ENCODE results near the gene GALNT11.

GALNT11 gene

GRCh38 chr7:152127229-152127628 lies 101.8 kb downstream of the GALNT11 start:
- H3K4me1 ChIP-seq: no peaks in the 10 kb centered on the region
- no peaks in the 10 kb centered on the region for H3K9me3 ChIP-seq
- DNase-seq (ENCODE audit: low spot score in 2 of 2): no peak
- H3K27me3 ChIP-seq (ENCODE audit: low read depth): no peaks in the 10 kb centered on the region
- in situ Hi-C loops (cut with MboI; ENCODE audit: low sequenced_read_pairs): no loop called here
- peaks cover 27% of the 10 kb centered on the region for H3K36me3 ChIP-seq (replicated peaks)
- H3K4me3 ChIP-seq: no peak overlapping the region

GRCh38 chr7:152128252-152128651 lies 102.8 kb downstream of the GALNT11 start:
- H3K36me3 ChIP-seq (replicated peaks): peaks cover 23% of the 10 kb centered on the region

DNA sequence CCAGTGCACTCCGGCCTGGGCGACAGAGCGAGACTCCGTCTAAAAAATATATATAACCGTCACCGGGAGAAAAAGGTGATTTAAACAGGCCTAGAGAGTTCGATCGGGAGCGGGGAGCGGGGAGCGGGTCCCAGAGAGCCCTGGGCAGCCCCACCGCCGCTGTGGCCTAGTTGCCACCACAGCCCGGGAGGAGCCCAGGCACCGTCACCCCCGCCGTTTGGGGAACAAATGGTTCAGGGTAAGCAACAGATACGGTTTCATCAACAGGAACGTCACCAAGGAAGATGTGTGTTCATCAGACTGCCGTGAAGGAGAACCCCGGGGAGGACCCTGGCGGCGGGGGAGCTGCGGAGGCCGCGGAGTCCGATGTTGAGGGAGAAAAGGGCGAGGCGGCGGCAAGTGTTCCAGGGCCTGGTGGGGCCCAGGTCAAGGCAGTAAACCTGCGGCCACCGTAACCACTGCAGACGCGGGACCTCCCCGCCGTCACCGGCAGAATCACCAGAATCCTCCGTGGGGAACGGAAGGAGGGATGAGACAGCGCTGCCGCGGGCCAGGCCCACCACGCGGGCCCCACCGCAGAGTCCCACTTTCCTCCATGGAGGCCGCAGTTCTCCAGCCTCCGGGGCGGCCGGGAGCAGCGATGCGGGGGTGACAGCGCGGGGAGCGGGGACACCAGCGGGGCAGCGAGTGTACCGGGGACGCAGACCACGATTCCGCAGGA lies 103.4 kb downstream of the GALNT11 start:
- in situ Hi-C loops (cut with MboI; ENCODE audit: low sequenced_read_pairs): no loop called here
- H3K9me3 ChIP-seq: no peaks in the 10 kb centered on the region
- no peaks in the 10 kb centered on the region for H3K4me1 ChIP-seq
- H3K27me3 ChIP-seq (ENCODE audit: low read depth): no peaks in the 10 kb centered on the region
- peaks cover 21% of the 10 kb centered on the region for H3K36me3 ChIP-seq (replicated peaks)
- H3K4me3 ChIP-seq: no peak overlapping the region
- no peak for DNase-seq (ENCODE audit: low spot score in 2 of 2)

More at GRCh38 chr7:152128252-152128651, 102.8 kb downstream of the GALNT11 start:
- in situ Hi-C loops (cut with MboI; ENCODE audit: low sequenced_read_pairs): no loop called here
- Histone ChIP-seq H3K9me3 (no peaks in the 10 kb centered on the region), H3K4me1 (no peaks in the 10 kb centered on the region), H3K4me3 (no peak overlapping the region), H3K27me3 (ENCODE audit: low read depth) (no peaks in the 10 kb centered on the region)
- no peak for DNase-seq (ENCODE audit: low spot score in 2 of 2)

DNA sequence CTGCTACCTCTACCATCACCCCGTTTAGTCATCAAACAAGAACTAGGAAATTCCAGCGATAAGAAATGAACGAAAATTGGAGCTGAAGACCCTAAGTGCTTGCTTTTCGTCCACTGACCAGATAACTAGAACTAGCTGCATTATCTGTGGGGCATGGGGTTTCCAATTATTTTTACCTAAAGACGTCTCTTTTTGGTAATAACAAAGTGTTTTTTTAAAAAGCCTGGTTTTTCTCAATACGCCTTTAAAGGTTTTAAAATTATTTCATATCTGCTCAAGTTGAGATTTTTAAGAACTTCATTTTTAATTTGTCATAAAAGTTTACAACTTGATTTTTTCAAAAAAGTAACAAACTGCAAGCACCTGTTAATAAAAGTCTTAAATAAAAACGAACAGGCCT lies 104.2 kb downstream of the GALNT11 start:
- no peak for DNase-seq (ENCODE audit: low spot score in 2 of 2)
- Histone ChIP-seq H3K4me1 (no peaks in the 10 kb centered on the region), H3K36me3 (replicated peaks) (peaks cover 13% of the 10 kb centered on the region), H3K9me3 (no peaks in the 10 kb centered on the region), H3K4me3 (no peak overlapping the region), H3K27me3 (ENCODE audit: low read depth) (no peaks in the 10 kb centered on the region)
- in situ Hi-C loops (cut with MboI; ENCODE audit: low sequenced_read_pairs): no loop called here

- no peak for DNase-seq (ENCODE audit: low spot score in 2 of 2)
- H3K36me3 ChIP-seq (replicated peaks): peaks cover 7% of the 10 kb centered on the region
- H3K4me1 ChIP-seq: no peaks in the 10 kb centered on the region
- in situ Hi-C loops (cut with MboI; ENCODE audit: low sequenced_read_pairs): no loop called here
- H3K9me3 ChIP-seq: no peaks in the 10 kb centered on the region
- H3K4me3 ChIP-seq: no peak overlapping the region
- no peaks in the 10 kb centered on the region for H3K27me3 ChIP-seq (ENCODE audit: low read depth)
Observed at GRCh38 chr7:152130658-152131590, 105.5 kb downstream of the GALNT11 start.

GRCh38 chr7:152131981-152132494 lies 106.6 kb downstream of the GALNT11 start:
- DNase-seq (ENCODE audit: low spot score in 2 of 2): no peak
- in situ Hi-C loops (cut with MboI; ENCODE audit: low sequenced_read_pairs): no loop called here
- Histone ChIP-seq H3K4me3 (no peak overlapping the region), H3K27me3 (ENCODE audit: low read depth) (no peaks in the 10 kb centered on the region), H3K4me1 (no peaks in the 10 kb centered on the region), H3K36me3 (replicated peaks) (peaks cover 7% of the 10 kb centered on the region), H3K9me3 (no peaks in the 10 kb centered on the region)

- H3K4me1 ChIP-seq: no peaks in the 10 kb centered on the region
- no peaks in the 10 kb centered on the region for H3K9me3 ChIP-seq
- in situ Hi-C loops (cut with MboI; ENCODE audit: low sequenced_read_pairs): no loop called here
- H3K36me3 ChIP-seq (replicated peaks): peaks cover 12% of the 10 kb centered on the region
- no peak overlapping the region for H3K4me3 ChIP-seq
- no peak for DNase-seq (ENCODE audit: low spot score in 2 of 2)
- H3K27me3 ChIP-seq (ENCODE audit: low read depth): no peaks in the 10 kb centered on the region
Observed at GRCh38 chr7:152132812-152133211, 107.3 kb downstream of the GALNT11 start.

DNA sequence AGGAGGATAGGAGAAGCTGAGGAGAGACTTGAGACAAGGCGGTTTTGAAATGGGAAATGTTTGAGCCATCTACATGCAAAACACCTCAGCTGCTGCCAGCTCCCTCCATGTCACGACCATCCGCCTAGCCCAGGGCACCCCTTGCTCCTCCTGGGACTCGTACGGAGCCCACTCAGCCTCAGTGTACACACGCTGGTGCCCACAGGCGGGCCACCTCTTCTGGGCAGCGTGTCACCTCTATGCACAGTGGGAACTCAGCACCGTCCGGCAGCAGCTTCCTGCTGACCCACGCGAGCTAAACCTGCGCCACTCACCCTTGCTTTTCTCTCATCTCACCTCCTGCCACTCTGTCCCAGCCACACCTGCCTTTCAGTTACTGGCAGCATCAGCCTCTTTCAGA lies 108.3 kb downstream of the GALNT11 start:
- Histone ChIP-seq H3K4me3 (no peak overlapping the region), H3K27me3 (ENCODE audit: low read depth) (no peaks in the 10 kb centered on the region), H3K4me1 (no peaks in the 10 kb centered on the region), H3K9me3 (no peaks in the 10 kb centered on the region), H3K36me3 (replicated peaks) (peaks cover 20% of the 10 kb centered on the region)
- in situ Hi-C loops (cut with MboI; ENCODE audit: low sequenced_read_pairs): no loop called here
- DNase-seq (ENCODE audit: low spot score in 2 of 2): no peak

GRCh38 chr7:152136686-152137085 lies 111.2 kb downstream of the GALNT11 start:
- DNase-seq (ENCODE audit: low spot score in 2 of 2): no peak
- Histone ChIP-seq H3K9me3 (no peaks in the 10 kb centered on the region), H3K27me3 (ENCODE audit: low read depth) (no peaks in the 10 kb centered on the region), H3K4me3 (no peak overlapping the region), H3K36me3 (replicated peaks) (peaks cover 30% of the 10 kb centered on the region), H3K4me1 (no peaks in the 10 kb centered on the region)
- in situ Hi-C loops (cut with MboI; ENCODE audit: low sequenced_read_pairs): no loop called here

DNA sequence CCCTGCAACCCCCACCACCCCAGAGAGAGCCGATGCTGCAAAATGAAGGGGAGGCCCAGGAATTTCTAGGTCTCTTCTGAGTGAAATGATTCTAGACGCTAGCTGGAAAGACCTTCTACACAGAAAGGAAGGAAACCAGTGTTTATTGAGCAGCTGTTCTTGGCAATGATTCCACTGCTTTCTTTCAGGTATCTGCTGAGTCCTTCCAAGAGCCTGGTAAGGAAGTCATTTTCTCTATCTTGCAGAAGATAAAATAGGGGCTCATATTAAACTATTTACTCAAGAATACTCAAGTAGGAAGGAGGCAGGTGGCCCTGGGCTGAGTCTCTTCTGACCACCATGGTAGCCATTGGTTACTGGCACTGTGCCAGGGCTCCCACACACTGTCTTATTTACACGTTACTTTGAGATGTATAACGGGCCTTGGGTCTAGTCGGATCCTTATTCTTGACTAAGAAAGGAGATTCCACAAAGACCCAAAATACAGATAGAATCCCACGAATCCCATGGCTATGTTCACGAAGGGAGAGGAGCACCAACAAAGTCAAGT lies 112.1 kb downstream of the GALNT11 start:
- H3K27me3 ChIP-seq (ENCODE audit: low read depth): no peaks in the 10 kb centered on the region
- no peak overlapping the region for H3K4me3 ChIP-seq
- in situ Hi-C loops (cut with MboI; ENCODE audit: low sequenced_read_pairs): no loop called here
- H3K9me3 ChIP-seq: no peaks in the 10 kb centered on the region
- DNase-seq (ENCODE audit: low spot score in 2 of 2): no peak
- no peaks in the 10 kb centered on the region for H3K4me1 ChIP-seq
- H3K36me3 ChIP-seq (replicated peaks): peaks cover 36% of the 10 kb centered on the region

GRCh38 chr7:152140067-152140466 lies 114.6 kb downstream of the GALNT11 start:
- DNase-seq (ENCODE audit: low spot score in 2 of 2): no peak
- in situ Hi-C loops (cut with MboI; ENCODE audit: low sequenced_read_pairs): no loop called here
- no peak overlapping the region for H3K4me3 ChIP-seq
- no peaks in the 10 kb centered on the region for H3K9me3 ChIP-seq
- no peaks in the 10 kb centered on the region for H3K4me1 ChIP-seq
- H3K36me3 ChIP-seq (replicated peaks): peaks cover 54% of the 10 kb centered on the region
- H3K27me3 ChIP-seq (ENCODE audit: low read depth): no peaks in the 10 kb centered on the region

GRCh38 chr7:152140560-152140959 lies 115.1 kb downstream of the GALNT11 start:
- Histone ChIP-seq H3K27me3 (ENCODE audit: low read depth) (no peaks in the 10 kb centered on the region), H3K4me1 (no peaks in the 10 kb centered on the region), H3K4me3 (no peak overlapping the region), H3K9me3 (no peaks in the 10 kb centered on the region), H3K36me3 (replicated peaks) (peaks cover 59% of the 10 kb centered on the region)
- no peak for DNase-seq (ENCODE audit: low spot score in 2 of 2)
- in situ Hi-C loops (cut with MboI; ENCODE audit: low sequenced_read_pairs): no loop called here

GRCh38 chr7:152142976-152143595 lies 117.6 kb downstream of the GALNT11 start:
- H3K4me3 ChIP-seq: no peak overlapping the region
- in situ Hi-C loops (cut with MboI; ENCODE audit: low sequenced_read_pairs): no loop called here
- no peak for DNase-seq (ENCODE audit: low spot score in 2 of 2)
- no peaks in the 10 kb centered on the region for H3K9me3 ChIP-seq
- 0 out of 2 replicates have a peak, but pooled peaks cover 2% of the 10 kb centered on the region for H3K4me1 ChIP-seq
- H3K36me3 ChIP-seq (replicated peaks): peaks cover 68% of the 10 kb centered on the region
- no peaks in the 10 kb centered on the region for H3K27me3 ChIP-seq (ENCODE audit: low read depth)

All from HAP-1 (cell line).